Neutrophil (primary cell): Measurements from ENCODE around the gene TEAD1.

Experiments used
- H3K27ac ChIP-seq: fragments of 200-600 bp; sonication (generic); 2 replicates; pipeline ENCODE4 v1.5.1; 2016; ENCODE audit warnings: mild to moderate bottlenecking, moderate library complexity
- H3K27me3 ChIP-seq: fragments of 200-600 bp; sonication (generic); 2 replicates; pipeline ENCODE4 v1.6.0; 2016; ENCODE audit warnings: mild to moderate bottlenecking
- H3K36me3 ChIP-seq: fragments of 200-600 bp; sonication (generic); 2 replicates; pipeline ENCODE4 v1.5.1; 2017
- H3K4me1 ChIP-seq, 2 experiments: fragments of 200-600 bp in 1 of 2; sonication (generic) in 1 of 2; 1 replicate in 1 of 2; 2 replicates in 1 of 2; pipeline versions ENCODE4 v1.5.1 to v1.6.1; 2013 to 2016; ENCODE audit warnings: low read depth in 1 of 2, low read length in 1 of 2, mild to moderate bottlenecking in 1 of 2, moderate library complexity in 1 of 2; ENCODE audit not compliant: control insufficient read depth in 1 of 2, insufficient read depth in 1 of 2
- H3K4me3 ChIP-seq, 2 experiments: fragments of 200-600 bp in 1 of 2; sonication (generic) in 1 of 2; 1 replicate in 1 of 2; 2 replicates in 1 of 2; pipeline ENCODE4 v1.5.1; 2013 to 2016; ENCODE audit warnings: low read depth in 1 of 2, low read length in 1 of 2, mild to moderate bottlenecking in 1 of 2, moderate library complexity in 1 of 2
- H3K9me3 ChIP-seq: fragments of 200-600 bp; sonication (generic); 2 replicates; pipeline ENCODE4 v1.5.1; 2016
- TF ChIP-seq, protein P1 (sequence below): fragments of 200-600 bp; sonication (generic); IDR thresholded peaks from 2 replicates; pipeline ENCODE4 v1.5.1; 2016; ENCODE audit warnings: antibody characterized with exemption

The TEAD1 gene

DNA sequence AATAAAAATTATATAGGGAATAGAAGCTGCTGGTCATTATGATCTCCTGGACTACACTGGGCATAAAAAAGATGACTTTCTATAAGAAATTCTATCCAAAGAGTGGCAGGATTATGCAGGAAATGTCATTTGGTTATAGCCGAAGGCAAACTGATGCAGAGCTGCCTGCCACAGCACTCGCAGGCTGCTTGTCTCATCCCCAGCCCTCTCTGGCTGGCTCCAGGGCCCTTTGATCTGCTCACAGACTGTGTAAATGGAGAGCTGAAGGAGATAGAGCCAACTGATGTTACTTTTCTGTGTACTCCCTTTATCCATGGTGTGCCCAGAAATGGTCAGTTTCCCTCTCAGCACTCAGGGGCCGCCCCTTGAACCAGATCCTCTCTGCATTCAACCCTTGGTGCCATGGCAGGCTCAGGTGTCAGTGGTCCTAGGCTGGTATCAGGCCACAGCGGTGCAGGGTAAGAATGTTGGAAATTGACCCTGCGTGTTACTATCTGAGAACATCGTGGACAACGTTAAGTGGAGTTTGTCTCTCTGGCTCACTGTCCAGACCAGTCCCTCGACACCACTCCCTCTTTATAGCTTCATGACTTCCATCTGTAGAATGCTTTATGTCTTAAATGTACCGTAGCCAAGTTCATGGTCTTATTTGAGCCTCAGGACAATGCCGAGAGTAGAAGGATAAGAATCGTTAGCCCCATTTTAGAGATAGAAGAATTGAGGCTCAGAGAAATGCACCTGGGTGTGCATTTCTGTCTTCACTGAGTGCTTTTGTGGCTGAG lies 27.8 kb downstream of the TEAD1 start:
- H3K4me1 ChIP-seq, result no peaks in the 10 kb centered on the region
- TF ChIP-seq, protein P1, sequence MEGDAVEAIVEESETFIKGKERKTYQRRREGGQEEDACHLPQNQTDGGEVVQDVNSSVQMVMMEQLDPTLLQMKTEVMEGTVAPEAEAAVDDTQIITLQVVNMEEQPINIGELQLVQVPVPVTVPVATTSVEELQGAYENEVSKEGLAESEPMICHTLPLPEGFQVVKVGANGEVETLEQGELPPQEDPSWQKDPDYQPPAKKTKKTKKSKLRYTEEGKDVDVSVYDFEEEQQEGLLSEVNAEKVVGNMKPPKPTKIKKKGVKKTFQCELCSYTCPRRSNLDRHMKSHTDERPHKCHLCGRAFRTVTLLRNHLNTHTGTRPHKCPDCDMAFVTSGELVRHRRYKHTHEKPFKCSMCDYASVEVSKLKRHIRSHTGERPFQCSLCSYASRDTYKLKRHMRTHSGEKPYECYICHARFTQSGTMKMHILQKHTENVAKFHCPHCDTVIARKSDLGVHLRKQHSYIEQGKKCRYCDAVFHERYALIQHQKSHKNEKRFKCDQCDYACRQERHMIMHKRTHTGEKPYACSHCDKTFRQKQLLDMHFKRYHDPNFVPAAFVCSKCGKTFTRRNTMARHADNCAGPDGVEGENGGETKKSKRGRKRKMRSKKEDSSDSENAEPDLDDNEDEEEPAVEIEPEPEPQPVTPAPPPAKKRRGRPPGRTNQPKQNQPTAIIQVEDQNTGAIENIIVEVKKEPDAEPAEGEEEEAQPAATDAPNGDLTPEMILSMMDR, result no peak
- H3K4me3 ChIP-seq, result no peak overlapping the region
- H3K36me3 ChIP-seq, result no peaks in the 10 kb centered on the region
- H3K27me3 ChIP-seq, result peaks cover 40% of the 10 kb centered on the region
- no peak overlapping the region for H3K27ac ChIP-seq
- H3K9me3 ChIP-seq, result no peaks in the 10 kb centered on the region

DNA sequence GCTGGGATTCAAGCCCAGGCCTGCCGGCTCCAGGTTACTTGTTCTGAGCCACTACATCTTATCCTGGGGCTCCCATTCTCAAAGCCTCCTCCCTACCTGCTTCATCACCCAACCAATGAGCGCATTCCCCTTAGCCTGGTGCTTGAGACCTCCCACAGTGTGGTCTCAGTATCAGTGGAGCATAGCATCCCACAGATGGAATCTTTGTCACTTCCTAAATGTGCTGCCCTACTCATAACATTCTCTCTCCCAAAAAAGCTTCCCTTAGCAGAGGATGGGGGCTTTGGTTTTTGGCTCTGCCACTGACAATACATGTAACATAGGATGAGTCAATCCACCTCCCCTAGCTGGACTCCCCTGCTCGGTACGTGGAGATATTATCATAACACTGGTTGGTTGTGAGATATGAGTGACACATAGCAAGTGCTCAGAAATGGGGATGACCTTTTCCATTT lies 28.8 kb downstream of the TEAD1 start:
- Histone ChIP-seq H3K27ac (no peak overlapping the region), H3K9me3 (no peaks in the 10 kb centered on the region), H3K27me3 (peaks cover 30% of the 10 kb centered on the region), H3K4me3 (no peak overlapping the region), H3K36me3 (no peaks in the 10 kb centered on the region), H3K4me1 (no peaks in the 10 kb centered on the region)
- TF ChIP-seq, protein P1, result no peak

DNA sequence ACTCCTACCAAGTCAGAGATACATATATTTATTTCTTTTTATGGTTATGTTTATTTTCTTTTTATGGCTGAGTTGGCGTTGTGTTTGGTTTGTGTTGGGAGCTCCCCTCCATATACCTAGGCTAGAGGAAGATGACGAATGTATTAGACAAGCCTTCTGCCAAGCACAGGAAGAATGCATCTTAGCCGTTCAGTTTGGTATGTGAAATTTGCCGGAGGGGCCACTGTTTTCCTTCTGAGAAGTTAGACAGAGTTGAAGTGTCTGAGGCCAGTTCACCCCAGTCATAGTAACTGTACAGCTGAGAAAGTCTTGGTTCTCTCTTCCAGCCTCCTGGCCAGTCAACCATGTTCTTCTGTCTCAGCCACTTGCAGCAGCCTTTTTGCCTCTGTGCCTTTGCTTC lies 29.8 kb downstream of the TEAD1 start:
- Histone ChIP-seq H3K4me3 (no peak overlapping the region), H3K4me1 (no peaks in the 10 kb centered on the region), H3K9me3 (no peaks in the 10 kb centered on the region), H3K27me3 (peaks cover 19% of the 10 kb centered on the region), H3K36me3 (no peaks in the 10 kb centered on the region), H3K27ac (no peak overlapping the region)
- TF ChIP-seq, protein P1, result no peak

DNA sequence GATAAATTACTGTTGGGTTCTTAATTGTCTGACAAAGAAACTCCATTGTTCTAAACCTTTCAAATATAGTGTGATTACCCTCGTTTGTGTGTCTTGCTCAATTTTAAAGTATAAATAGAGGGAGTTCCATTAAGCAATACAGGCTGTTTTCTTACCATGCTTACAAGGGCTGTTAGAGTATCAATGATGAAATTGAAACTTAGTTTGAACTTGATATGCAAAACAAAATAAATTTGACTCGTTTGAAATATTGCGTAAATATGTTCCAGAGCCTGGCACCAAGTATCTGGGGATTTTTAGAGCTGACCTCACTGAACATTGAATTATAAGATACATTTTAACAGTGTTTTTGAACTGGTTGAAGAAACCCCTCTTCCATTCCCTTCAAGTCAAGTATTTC lies 31.7 kb downstream of the TEAD1 start:
- peaks cover 1% of the 10 kb centered on the region for H3K27me3 ChIP-seq
- H3K27ac ChIP-seq, result no peak overlapping the region
- no peak overlapping the region for H3K4me3 ChIP-seq
- no peaks in the 10 kb centered on the region for H3K4me1 ChIP-seq
- TF ChIP-seq, protein P1, result no peak
- no peaks in the 10 kb centered on the region for H3K36me3 ChIP-seq
- H3K9me3 ChIP-seq, result no peaks in the 10 kb centered on the region

DNA sequence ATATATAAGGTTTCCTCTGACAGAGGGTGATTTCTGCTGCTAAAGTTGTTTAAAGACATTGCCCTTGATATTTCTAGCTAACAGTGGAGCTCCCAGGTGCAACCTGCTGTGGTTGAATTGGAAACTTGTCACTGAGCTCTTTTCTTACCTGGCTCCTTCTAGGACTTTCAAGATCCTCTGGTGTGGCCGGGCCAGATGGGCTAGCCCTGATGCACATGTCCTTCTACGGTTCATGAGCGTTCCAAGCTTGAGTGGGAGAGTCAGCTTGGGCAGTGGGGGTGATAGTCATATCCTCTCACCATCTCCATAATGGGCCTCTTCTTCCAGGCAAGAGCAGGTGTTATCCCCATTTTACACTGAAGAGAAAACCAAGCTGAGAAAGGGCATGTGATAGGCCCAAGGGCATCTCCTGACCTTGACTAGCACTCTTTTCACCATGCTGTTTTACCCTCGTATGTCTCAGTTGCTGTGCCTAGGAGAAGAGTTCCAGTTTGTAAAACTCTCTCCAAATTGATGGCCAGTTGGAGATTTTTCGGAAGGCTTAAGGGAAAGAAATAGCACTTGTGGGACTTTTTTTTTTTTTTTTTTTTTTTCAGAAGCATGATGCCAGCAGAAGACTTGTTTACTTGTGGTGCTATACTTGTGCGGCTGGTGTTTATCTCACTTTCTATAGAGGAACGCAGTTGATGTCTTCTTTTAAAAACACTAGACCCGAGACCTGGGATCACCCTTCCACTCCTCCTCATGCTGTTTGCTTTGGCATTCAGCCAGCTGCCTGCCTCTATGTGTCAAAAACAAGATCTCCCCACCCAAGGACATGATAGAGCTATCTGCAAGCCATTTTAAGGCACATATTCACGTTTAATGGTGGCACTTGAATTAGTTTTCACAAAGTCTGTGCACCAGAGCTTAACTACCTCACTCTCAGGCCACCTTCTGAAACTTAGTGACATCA lies 32.6 kb downstream of the TEAD1 start:
- H3K36me3 ChIP-seq, result no peaks in the 10 kb centered on the region
- no peaks in the 10 kb centered on the region for H3K4me1 ChIP-seq
- H3K4me3 ChIP-seq, result no peak overlapping the region
- no peak overlapping the region for H3K27ac ChIP-seq
- no peaks in the 10 kb centered on the region for H3K9me3 ChIP-seq
- no peaks in the 10 kb centered on the region for H3K27me3 ChIP-seq
- TF ChIP-seq, protein P1, result no peak
